Tongue (tissue), 2 donors: ENCODE data around the gene TFDP2. TPM values are rescaled to one million over a fixed set of nuclear protein-coding genes. Genes with fewer than 3 reads are reported as not detected.

ENCODE experiments used
- DNase-seq: peaks from one replicate; pipeline ENCODE4 v3.0.0-alpha.2; 2015
- total RNA-seq: library from RNA; depleted of rRNA; stranded (reverse); fragments of >200 nt; gene quantifications from one replicate; pipeline ENCODE4 v1.2.3, GENCODE V29; 2014

The TFDP2 gene
- total RNA-seq, 1 donor from 2014 or later = 256 TPM

DNA sequence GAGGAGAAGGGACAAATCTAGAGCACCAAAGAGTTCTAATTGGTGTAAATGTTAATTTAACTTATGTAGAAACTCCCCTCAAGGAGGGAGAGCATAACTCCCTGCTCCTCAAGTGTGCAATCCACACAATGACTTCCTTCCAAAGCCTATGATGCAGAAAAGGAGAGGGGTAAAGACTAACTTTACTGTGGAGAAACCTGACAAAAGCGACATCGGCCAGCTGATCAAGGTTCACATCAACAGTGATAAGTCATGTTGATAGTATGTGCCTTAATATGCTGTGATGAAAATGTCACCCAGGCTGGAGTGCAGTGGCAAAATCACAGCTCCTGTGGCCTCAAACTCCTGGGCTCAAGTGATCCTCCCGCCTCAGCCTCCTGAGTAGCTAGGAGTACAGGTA lies 76.5 kb downstream of the TFDP2 start:
- no peak for DNase-seq

DNA sequence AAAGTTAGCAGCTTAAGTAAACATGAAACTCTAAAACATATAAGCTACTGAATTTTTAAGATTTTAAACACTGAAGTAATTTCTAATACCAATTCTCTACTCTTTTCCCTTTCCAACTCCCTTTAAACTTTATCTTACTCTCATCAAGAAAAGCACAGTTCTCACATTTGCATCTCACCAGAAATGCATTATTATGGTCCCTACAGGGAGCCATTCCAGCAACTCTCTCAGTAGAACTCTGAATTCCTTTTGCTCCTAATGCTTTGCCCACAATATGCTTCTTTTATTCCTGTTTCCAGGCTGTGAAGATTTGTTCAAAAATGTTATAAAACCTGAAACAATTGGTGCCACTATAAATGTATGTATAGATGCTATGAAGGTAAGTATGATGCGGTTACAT lies 83.4 kb downstream of the TFDP2 start:
- DNase-seq = no peak

DNA sequence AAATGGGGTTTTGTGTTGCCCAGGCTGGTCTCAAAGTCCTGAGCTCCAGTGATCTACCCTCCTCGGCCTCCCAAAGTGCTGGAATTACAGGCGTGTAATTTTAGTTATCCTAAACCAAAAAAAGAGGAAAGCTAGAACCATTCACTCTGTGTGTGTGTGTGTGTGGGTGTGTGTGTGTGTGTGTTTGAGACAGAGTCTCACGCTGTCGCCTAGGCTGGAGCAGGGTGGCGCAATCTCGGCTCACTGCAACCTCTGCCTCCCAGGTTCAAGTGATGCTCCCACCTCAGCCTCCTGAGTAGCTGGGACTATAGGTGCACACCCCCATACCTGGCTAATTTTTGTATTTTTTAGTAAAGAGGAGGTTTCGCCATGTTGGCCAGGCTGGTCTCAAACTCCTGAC lies 84.0 kb downstream of the TFDP2 start:
- DNase-seq = peak; percentile 36

DNA sequence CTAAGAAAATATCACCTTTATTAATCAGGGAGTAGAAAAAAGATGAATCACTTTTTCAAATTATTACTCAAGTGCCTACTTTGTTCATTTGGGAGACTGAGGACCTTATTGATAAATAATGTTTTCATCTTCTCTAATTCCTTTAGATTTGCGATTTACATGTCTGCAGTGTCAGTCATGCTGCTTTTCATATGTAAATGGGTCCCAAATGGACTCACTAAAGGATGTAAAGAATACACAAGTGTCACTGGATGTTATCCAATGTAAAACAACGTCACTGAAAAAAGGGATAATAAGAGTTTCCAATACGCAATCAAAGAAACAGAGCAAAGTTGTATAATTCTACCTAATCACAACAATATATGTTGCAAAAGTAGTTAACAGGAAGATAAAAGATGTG lies 84.9 kb downstream of the TFDP2 start:
- DNase-seq = no peak

DNA sequence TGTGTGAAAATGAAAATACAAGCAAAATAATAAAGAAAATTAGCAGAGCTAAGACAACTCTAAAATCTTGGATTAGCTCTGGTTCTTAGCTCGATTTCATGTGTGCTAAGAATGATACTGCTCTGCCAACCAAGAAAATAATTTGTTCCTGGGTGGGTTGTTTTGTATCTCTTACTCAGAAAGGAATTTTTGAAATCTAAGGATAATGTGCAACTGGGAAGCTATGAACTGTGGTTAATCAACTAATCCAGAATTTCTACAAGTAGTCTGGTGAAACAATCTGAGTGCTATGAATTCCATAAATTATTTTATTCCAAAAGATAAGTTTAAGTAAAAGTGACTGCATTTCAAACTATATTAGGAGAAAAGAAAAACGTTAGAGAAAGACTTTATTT lies 92.0 kb downstream of the TFDP2 start:
- DNase-seq = peak; percentile 81

DNA sequence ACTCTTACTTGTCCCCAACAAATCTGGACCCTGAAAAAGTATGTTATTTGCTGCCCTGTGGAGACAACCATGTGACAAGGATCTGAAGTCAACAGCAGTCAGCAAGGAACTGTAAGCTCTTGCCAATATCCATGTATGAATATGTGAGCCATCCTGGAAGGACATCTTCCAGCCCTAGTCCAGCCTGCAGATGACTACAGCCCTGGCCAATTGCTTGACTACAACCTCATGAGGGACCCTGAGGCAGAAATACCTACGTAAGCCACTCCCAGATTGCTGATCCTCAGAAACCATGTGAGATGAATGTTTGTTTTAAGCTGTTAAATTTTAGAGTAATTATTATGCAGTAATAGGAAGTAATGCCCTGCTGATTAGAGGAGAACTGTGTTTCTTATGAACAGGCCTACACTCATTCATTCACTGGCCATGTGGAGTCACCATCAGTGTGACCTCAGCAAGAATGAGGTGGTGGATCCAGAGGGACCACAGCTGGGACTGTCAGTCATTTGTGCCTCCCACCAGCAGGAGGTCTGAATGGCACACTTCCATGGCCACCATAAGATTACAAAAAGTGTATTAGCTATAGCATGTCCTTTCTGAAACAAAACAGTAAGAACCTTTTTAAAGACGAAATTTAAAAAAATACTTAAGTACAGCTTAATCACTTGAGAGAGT lies 92.6 kb downstream of the TFDP2 start:
- peak; percentile 94 for DNase-seq

DNA sequence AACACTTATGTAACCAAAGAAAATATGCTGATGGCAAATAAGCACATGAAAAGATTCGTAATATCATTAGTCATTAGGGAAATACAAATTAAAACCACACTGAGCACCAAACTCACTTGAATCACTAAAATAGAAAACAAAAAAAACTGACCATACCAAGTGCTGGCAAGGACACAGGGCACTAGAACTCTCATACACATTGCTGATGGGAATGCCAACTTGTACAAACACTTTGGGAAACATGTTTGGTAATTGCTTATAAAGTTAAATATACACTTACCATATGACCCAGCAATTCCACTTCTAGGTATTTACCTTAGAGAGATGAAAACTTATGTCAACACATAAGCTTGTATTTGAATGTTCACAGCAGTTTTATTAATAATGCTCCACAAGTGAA lies 95.5 kb downstream of the TFDP2 start:
- DNase-seq = no peak

DNA sequence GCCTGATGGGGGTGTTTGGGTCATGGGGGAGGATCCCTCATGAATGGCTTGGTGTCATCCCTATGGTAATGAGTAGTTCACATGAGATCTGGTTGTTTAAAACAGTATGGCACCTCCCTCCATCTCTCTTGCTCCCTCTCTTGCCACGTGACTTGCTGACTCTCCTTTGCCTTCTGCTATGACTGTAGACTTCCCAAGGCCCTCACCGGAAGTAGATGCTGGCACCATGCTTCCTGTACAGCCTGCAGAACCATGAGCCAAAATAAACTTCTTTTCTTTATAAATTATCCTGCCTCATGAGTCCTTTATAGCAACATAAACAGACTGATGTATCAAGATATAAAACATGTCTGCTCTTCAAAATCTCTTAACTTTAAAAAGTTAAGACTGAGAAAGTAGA lies 96.1 kb downstream of the TFDP2 start:
- DNase-seq = no peak

DNA sequence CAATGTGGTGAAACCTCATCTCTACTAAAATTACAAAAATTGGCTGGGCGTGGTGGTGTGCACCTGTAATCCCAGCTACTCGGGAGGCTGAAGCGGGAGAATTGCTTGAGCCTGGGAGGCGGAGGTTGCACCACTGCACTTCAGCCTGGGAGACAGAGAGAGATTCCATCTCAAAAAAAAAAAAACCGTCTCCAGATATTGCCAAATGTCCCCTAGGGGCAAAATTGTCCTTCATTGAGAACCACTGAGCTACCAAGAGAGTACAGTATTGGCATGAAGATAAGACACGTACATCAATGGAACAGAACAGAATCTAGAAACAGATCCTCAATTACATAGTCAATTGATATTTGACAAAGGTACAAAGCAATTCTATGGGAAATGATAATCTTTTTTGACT lies 98.0 kb downstream of the TFDP2 start:
- DNase-seq = no peak

DNA sequence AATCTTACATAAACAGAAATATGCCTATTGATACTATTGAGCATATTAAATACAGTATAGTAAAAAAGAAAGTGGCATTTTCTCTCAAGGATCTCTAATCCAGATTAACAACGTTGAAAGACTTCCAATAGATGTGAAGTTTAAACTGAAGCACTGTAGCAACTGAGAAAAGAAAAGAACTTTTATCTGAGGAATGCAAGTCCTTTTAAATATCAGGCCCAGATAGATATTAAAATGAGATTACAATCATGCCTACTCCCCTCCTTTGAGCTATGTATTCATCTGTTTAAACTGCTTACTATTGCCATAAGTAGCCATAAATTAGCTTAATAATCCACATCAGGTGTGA lies 102.3 kb downstream of the TFDP2 start:
- no peak for DNase-seq

DNA sequence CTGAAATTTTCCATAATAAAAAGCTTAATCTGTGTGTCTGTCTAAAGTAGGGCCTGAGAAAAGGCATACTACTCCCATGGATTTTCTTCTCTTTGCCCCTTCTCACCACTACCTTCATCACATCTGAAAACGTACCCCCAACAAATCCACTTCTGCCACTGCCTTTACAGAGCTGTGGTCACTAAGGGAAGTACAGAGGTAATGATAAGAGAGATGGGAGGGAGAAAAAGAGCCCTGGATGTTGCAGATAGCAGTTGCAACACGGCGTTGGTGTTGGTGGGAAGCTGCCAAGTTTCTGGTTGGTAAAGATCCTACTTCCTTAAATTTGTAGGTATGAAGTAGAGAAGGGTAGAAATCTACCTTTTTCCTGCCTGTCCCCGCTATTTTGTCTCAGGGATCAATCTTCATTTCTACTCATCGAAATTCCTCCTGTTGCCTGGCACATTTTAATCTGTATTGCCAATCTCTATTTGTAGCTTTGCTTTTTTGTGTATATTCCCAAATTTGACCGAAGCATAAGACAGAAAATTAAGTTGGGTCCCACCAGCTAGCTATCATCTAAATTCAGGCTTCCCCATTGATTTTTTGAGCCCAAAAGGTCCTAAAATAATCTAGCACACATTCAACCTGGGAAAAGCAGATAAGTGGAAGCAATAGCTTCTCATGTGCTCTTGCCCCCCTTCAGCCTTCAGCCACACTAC lies 102.9 kb downstream of the TFDP2 start:
- DNase-seq = no peak

DNA sequence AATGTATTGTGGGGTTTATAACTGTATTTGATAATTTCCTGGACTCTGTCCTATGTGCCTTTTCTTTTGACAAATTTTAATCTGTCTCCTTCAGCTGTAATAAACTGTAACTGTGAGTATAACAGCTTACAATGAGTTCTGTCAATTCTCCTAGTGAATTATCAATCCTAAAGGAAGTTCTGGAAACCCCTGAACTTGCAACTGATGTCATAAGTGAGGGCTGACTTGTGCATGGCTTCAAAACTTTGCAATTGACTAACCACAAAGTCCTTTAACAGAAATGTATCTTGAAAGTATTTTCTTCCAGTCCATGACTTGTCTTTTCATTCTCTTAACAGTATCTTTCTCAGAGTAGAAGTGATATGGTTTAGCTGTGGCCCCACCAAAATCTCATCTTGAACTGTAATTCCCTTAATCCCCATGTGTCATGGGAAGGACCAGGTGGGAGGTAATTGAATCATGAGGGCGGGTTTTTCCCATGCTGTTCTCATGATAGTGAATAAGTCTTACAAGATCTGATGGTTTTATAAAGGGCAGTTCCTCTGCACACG lies 108.3 kb downstream of the TFDP2 start:
- DNase-seq = no peak

DNA sequence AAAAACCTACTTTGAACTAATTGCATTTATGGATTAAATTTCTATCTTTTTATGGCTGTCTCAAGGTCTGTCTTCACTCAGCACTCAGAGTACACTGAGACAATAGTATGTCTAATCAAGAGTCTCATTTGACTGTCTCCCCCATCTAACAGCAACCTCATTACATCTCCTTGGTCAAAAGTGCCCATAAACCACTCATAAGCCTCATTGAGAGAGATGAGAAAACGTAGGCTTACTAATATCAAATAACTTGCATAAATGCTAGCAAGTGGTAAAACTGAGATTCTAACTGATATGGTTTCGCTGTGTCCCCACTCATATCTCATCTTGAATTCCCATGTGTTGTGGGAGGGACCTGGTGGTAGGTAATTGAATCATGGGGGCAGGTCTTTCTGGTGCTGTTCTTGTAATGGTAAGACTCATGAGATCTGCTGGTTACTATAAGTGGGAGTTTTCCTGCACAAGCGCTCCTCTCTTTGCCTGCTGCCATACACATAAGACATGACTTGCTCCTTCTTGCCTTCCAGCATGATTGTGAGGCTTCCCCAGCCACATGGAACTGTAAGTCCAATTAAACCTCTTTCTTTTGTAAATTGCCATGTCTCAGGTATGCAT lies 113.9 kb downstream of the TFDP2 start:
- DNase-seq = no peak

DNA sequence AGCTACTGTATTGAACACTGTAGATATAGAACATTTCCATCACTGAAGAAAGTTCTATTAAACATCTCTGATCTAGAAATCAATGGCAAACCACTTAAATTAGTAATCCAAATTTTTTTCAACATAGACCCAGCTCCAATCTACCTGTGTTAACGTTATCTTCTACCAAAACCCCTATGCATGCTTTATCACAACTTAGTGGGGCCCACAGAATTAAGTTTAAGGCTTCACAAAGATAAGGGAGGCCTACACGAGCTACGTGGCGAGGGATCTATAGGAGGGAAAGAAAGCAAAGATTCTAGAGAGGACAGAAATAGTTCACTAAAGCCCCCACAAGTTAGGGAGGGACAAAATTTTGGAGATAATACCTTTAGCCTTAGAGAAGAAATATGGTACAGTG lies 116.1 kb downstream of the TFDP2 start:
- no peak for DNase-seq

DNA sequence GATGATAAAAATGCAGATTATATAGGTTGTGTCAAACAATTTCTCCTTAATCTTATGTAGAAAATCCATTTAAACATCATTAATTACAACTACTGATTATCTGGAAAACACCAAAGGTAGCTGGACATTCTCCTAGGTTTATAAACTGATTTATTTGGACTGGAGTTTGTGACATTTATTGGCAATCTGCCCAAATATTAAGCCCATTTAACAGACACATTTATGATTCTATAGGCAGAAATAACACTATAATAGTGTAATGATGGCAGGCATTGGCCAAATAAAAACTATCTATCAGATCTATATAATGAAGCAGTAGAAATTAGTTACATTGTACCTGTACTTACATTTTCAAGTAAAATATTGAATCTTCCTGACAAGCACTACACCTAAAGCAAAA lies 117.8 kb downstream of the TFDP2 start:
- no peak for DNase-seq

DNA sequence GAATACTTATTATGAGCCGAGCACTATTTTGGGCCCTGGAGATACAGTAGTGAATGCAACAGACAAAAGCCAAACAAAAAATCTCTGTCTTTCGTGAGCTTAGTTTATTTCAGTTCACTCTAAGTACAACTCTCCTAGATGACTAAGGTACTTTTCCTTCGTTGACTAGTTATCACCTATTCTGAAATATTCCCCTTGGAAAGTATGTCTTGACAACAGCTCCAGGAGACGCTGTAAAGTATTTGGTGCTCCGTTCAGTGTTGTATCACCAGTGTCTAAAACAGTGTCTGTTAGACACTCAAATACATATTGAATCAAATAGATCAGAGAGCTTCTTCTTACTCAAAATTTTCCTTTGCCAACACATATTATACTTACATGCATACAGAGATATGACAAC lies 119.6 kb downstream of the TFDP2 start:
- no peak for DNase-seq

DNA sequence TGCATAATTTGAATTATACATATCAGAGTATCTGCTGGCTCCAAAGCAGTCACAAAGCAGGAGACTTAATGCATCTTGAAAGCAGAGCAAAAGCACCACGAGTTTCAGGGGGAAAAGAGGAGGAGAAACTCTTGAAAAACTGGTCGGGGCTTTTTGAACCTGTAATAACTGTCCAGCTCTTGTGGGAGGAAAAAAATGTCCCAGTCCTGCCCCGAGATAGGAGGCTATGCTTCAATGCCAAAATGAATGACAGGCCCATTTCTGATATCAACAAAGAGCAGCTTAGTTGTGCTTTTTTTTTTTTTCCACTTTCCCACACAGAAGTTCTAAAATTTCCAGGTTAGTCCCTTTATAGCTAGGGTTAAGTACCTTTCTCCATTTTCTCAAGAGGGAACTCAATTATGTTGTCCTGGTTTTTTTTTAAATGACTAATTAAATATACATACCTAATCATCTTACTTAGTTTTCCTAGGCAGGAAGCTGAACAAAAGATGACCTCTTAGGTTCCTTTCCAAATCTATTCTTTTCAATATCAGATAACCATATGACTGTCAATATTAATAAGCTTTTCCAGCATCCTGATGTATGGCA lies 120.2 kb downstream of the TFDP2 start:
- DNase-seq = no peak

DNA sequence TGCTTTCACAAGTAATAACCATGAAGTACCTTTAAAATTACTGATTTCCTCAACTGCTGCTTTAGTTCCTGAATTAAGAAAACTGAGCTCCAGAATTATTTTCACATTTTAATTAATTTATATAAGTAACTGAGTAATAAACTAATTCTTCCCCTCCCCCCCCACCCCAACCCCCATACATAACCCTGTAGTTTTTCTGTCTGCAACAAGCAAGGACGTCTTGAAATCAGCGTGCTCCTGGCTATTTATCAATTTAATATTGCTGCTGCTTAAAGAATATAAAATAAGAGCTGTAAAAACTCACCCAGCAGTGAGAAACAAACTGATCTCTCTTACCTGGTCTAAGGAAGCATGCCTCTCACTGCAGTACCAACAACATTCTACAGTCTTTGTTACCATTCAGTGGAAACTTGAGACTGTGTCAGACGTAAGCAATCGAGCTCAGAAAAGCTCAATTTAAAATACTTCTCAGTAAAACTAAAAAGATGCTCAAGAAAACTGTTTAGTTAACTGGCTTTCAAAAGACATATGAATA lies 121.0 kb downstream of the TFDP2 start:
- DNase-seq = peak; percentile 89

DNA sequence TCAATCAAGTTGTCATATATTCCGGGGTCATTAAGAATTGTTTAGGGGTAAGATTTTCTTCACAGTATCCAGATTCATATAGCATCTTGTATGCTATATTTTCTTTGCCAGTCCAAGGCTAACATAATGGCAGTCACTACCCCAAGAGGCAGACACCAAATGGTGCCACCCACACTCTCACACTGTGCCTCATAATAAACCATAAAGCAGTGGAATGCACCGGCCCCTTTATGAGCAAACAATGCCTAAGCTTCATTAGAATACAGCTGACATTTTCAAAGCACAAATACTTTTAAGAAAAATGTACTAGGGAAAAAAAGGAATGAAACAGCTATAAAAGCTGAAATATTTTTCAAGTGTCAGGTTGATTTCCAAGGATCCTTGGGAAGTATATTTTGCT lies 121.6 kb downstream of the TFDP2 start:
- DNase-seq = peak; percentile 66

DNA sequence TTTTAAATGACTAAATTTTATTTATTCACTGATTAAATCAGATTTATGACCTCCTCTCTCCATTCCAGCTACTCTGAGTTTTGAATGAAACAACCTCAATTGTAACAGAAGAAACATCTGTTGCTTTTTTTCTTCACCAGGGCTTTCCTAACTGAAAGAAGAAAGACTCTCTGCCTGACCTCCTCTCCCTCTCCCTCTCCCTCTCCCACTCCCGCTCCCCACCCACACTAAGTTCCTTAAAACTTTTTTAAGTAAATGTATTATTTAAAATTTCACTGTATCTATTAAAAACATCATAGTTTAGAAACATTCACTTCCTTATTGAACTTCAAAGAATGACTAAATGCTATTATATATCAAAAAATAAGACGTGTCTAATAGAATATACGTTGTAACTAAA lies 122.0 kb downstream of the TFDP2 start:
- peak; percentile 62 for DNase-seq

DNA sequence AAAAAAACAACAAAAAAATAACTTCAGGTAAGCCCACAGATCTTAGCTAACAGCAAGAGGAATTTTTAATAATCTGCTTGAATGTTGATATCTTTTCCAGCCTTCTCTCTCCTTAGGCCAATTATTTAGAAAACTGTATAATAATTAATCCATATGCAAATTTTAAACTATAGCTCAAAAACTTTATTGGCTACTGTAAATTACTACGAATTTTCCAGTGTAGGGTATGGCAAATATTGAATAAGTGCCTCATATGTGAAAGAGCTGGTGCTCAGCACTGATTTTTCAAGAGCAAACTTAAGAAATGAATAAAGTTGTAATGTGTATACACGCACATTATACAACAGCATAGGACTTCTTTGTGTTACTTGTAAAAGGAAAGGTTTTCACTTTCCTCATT lies 123.0 kb downstream of the TFDP2 start:
- DNase-seq = no peak

DNA sequence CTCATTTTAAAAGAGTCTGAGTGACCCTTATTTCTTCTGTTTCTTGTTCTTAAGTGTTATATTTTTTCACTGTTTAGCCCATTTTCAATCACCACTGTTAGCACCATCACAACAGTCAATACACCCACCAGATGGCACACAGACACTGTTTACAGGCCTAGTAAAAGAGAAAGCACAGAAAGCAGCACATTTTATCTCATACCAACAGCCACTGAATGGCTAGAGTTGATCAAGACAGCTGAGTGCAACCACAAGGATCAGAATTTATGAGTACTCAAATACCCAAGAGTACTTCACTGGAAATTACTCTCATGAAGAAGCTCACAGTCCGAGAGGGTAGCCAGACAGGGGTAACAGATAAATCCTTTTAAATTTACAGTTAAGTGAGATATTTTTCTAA lies 127.0 kb downstream of the TFDP2 start:
- DNase-seq = peak; percentile 45

DNA sequence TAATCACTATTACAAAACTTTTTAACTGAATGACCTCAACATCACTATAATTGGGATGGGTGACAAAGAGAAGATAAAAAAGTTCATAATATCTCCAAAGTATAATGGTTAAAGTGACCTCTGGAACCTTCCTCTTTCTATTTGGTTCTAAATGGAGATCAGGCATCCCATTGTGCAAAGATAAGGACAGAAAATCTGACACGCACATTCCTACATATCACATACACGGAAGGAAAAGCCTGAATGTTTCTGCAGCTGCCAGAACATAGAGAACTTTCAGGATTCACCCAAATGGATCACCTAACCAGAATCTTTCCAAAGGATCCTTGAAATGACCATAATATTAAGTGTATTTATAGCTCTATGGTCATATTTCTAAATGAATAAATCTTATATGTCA lies 128.2 kb downstream of the TFDP2 start:
- no peak for DNase-seq
